ENCODE results near the gene LMOD1.
A peak's percentile ranks its signal among the peaks of the same experiment; 100 is the strongest.

LMOD1 gene

GRCh38 chr1:201888282-201889089 is 57.9 kb downstream of the LMOD1 start, which contains the start of gene SHISA4:
SHISA4 (plus strand) TSS chr1:201888898; CDS start chr1:201888995, 97 bp downstream.
- Mint-ChIP-seq H3K4me1 (ENCODE audit: low read depth) (peaks cover 28% of the 10 kb centered on the region), H3K4me3 (peak within 1 kb of the TSS; percentile 93), H3K36me3 (ENCODE audit: low read depth) (no peaks in the 10 kb centered on the region), H3K27me3 (peaks cover 64% of the 10 kb centered on the region), H3K9me3 (no peaks in the 10 kb centered on the region), H3K27ac (peak within 1 kb of the TSS; percentile 77)
- intact Hi-C loops (cut with micrococcal nuclease): no loop called here

- Mint-ChIP-seq H3K4me3 (no peak overlapping the region), H3K27ac (no peak overlapping the region), H3K9me3 (no peaks in the 10 kb centered on the region), H3K36me3 (ENCODE audit: low read depth) (no peaks in the 10 kb centered on the region), H3K4me1 (ENCODE audit: low read depth) (peaks cover 34% of the 10 kb centered on the region), H3K27me3 (peaks cover 59% of the 10 kb centered on the region)
- intact Hi-C loops (cut with micrococcal nuclease): no loop called here
These were observed 59.1 kb downstream of the LMOD1 start for GRCh38 chr1:201887116-201887866.

- no peak overlapping the region for H3K27ac Mint-ChIP-seq
- peaks cover 51% of the 10 kb centered on the region for H3K27me3 Mint-ChIP-seq
- H3K4me1 Mint-ChIP-seq (ENCODE audit: low read depth): peaks cover 42% of the 10 kb centered on the region
- intact Hi-C loops (cut with micrococcal nuclease): no loop called here
- H3K36me3 Mint-ChIP-seq (ENCODE audit: low read depth): no peaks in the 10 kb centered on the region
- no peaks in the 10 kb centered on the region for H3K9me3 Mint-ChIP-seq
- no peak overlapping the region for H3K4me3 Mint-ChIP-seq
These were observed 60.1 kb downstream of the LMOD1 start for GRCh38 chr1:201886103-201886885.

- Mint-ChIP-seq H3K27ac (no peak overlapping the region), H3K27me3 (peaks cover 45% of the 10 kb centered on the region)
- intact Hi-C loops (cut with micrococcal nuclease): no loop called here
These were observed 60.7 kb downstream of the LMOD1 start for GRCh38 chr1:201885531-201886075.

GRCh38 chr1:201884425-201884824 is 61.9 kb downstream of the LMOD1 start:
- Mint-ChIP-seq H3K27ac (peak overlapping the region; percentile 75), H3K4me1 (ENCODE audit: low read depth) (peaks cover 54% of the 10 kb centered on the region), H3K9me3 (no peaks in the 10 kb centered on the region), H3K4me3 (no peak overlapping the region), H3K36me3 (ENCODE audit: low read depth) (no peaks in the 10 kb centered on the region), H3K27me3 (peaks cover 36% of the 10 kb centered on the region)
- intact Hi-C loops (cut with micrococcal nuclease): loop anchor here (5.0 kb wide), 1 partner anchor 342 kb away; no protein-coding TSS in a partner anchor

More at GRCh38 chr1:201885531-201886075, 60.7 kb downstream of the LMOD1 start:
- peaks cover 49% of the 10 kb centered on the region for H3K4me1 Mint-ChIP-seq (ENCODE audit: low read depth)
- no peak overlapping the region for H3K4me3 Mint-ChIP-seq
- no peaks in the 10 kb centered on the region for H3K9me3 Mint-ChIP-seq
- no peaks in the 10 kb centered on the region for H3K36me3 Mint-ChIP-seq (ENCODE audit: low read depth)

- H3K36me3 Mint-ChIP-seq (ENCODE audit: low read depth): peaks cover 3% of the 10 kb centered on the region
- no peaks in the 10 kb centered on the region for H3K9me3 Mint-ChIP-seq
- H3K27ac Mint-ChIP-seq: peak overlapping the region; percentile 75
- intact Hi-C loops (cut with micrococcal nuclease): loop anchor here (5.0 kb wide), 1 partner anchor 341 kb away; no protein-coding TSS in a partner anchor
- H3K27me3 Mint-ChIP-seq: peaks cover 29% of the 10 kb centered on the region
- peaks cover 54% of the 10 kb centered on the region for H3K4me1 Mint-ChIP-seq (ENCODE audit: low read depth)
- H3K4me3 Mint-ChIP-seq: no peak overlapping the region
These were observed 62.6 kb downstream of the LMOD1 start for GRCh38 chr1:201883786-201884185.

- H3K27ac Mint-ChIP-seq: peak overlapping the region; percentile 75
- H3K9me3 Mint-ChIP-seq: no peaks in the 10 kb centered on the region
- peaks cover 51% of the 10 kb centered on the region for H3K4me1 Mint-ChIP-seq (ENCODE audit: low read depth)
- H3K27me3 Mint-ChIP-seq: peaks cover 26% of the 10 kb centered on the region
- intact Hi-C loops (cut with micrococcal nuclease): loop anchor here (5.0 kb wide), 1 partner anchor 341 kb away; no protein-coding TSS in a partner anchor
- no peak overlapping the region for H3K4me3 Mint-ChIP-seq
- peaks cover 6% of the 10 kb centered on the region for H3K36me3 Mint-ChIP-seq (ENCODE audit: low read depth)
These were observed 63.1 kb downstream of the LMOD1 start for GRCh38 chr1:201883266-201883665.

GRCh38 chr1:201882665-201883132 is 63.6 kb downstream of the LMOD1 start:
- intact Hi-C loops (cut with micrococcal nuclease): loop anchor here (1.0 to 5.0 kb wide), 2 partner anchors 73 to 340 kb away; partner anchors contain the start of gene TIMM17A
- Mint-ChIP-seq H3K27me3 (peaks cover 20% of the 10 kb centered on the region), H3K27ac (peak overlapping the region; percentile 75), H3K4me1 (ENCODE audit: low read depth) (peaks cover 47% of the 10 kb centered on the region), H3K4me3 (no peak overlapping the region), H3K9me3 (no peaks in the 10 kb centered on the region), H3K36me3 (ENCODE audit: low read depth) (peaks cover 6% of the 10 kb centered on the region)

GRCh38 chr1:201881617-201882016 is 64.7 kb downstream of the LMOD1 start:
- Mint-ChIP-seq H3K4me3 (no peak overlapping the region), H3K27me3 (peaks cover 9% of the 10 kb centered on the region), H3K27ac (peak overlapping the region; percentile 75), H3K4me1 (ENCODE audit: low read depth) (peaks cover 47% of the 10 kb centered on the region), H3K36me3 (ENCODE audit: low read depth) (peaks cover 12% of the 10 kb centered on the region), H3K9me3 (no peaks in the 10 kb centered on the region)
- intact Hi-C loops (cut with micrococcal nuclease): loop anchor here (1.0 to 5.0 kb wide), 2 partner anchors 74 to 339 kb away; partner anchors contain the start of gene TIMM17A

GRCh38 chr1:201880928-201881571 is 65.3 kb downstream of the LMOD1 start:
- Mint-ChIP-seq H3K4me1 (ENCODE audit: low read depth) (peaks cover 47% of the 10 kb centered on the region), H3K4me3 (no peak overlapping the region), H3K27ac (peak overlapping the region; percentile 75), H3K27me3 (peaks cover 7% of the 10 kb centered on the region), H3K9me3 (no peaks in the 10 kb centered on the region), H3K36me3 (ENCODE audit: low read depth) (peaks cover 18% of the 10 kb centered on the region)
- intact Hi-C loops (cut with micrococcal nuclease): loop anchor here (5.0 kb wide), 1 partner anchor 339 kb away; no protein-coding TSS in a partner anchor

- H3K4me1 Mint-ChIP-seq (ENCODE audit: low read depth): peaks cover 21% of the 10 kb centered on the region
- no peak overlapping the region for H3K27ac Mint-ChIP-seq
- peaks cover 49% of the 10 kb centered on the region for H3K36me3 Mint-ChIP-seq (ENCODE audit: low read depth)
- intact Hi-C loops (cut with micrococcal nuclease): loop anchor here (1.0 kb wide), 1 partner anchor 94 kb away; no protein-coding TSS in a partner anchor
- no peaks in the 10 kb centered on the region for H3K9me3 Mint-ChIP-seq
- H3K27me3 Mint-ChIP-seq: no peaks in the 10 kb centered on the region
- no peak overlapping the region for H3K4me3 Mint-ChIP-seq
These were observed 68.4 kb downstream of the LMOD1 start for GRCh38 chr1:201877877-201878401.

- Mint-ChIP-seq H3K27ac (no peak overlapping the region), H3K4me3 (no peak overlapping the region), H3K27me3 (no peaks in the 10 kb centered on the region), H3K9me3 (no peaks in the 10 kb centered on the region), H3K4me1 (ENCODE audit: low read depth) (peaks cover 12% of the 10 kb centered on the region), H3K36me3 (ENCODE audit: low read depth) (peaks cover 65% of the 10 kb centered on the region)
- intact Hi-C loops (cut with micrococcal nuclease): no loop called here
These were observed 70.1 kb downstream of the LMOD1 start for GRCh38 chr1:201876148-201876818.

Measured in dendritic cell treated with granulocyte-macrophage colony-stimulating factor and Interleukin-4, amounts not matched to agents 40 ng/mL and 50 ng/mL, for 4 days (primary cell).